H9 (cell line): Measurements from ENCODE around the gene C17orf58. TPM values are rescaled to one million over a fixed set of nuclear protein-coding genes. Genes with fewer than 3 reads are reported as not detected.

Experiments used
- DNase-seq: peaks from one replicate; pipeline ENCODE4 v3.0.0-alpha.2; 2017
- H2AFZ ChIP-seq: one replicate; pipeline ENCODE4 v1.6.1; 2013; ENCODE audit warnings: mild to moderate bottlenecking, low read length, control low read depth, moderate library complexity
- H2AK5ac ChIP-seq: 2 replicates; pipeline ENCODE4 v1.6.1; 2013; ENCODE audit warnings: low read length, control low read depth, mixed read lengths; ENCODE audit not compliant: insufficient read length
- H2BK120ac ChIP-seq: one replicate; pipeline ENCODE4 v1.6.1; 2013; ENCODE audit warnings: low read depth, mild to moderate bottlenecking, low read length, control low read depth, inconsistent platforms; ENCODE audit not compliant: poor library complexity, severe bottlenecking
- H2BK12ac ChIP-seq: 2 replicates; pipeline ENCODE4 v1.6.1; 2013; ENCODE audit warnings: low read length, control low read depth, mixed read lengths, low read depth; ENCODE audit not compliant: insufficient read length
- H2BK15ac ChIP-seq: 2 replicates; pipeline ENCODE4 v1.6.1; 2013; ENCODE audit warnings: low read depth, low read length, control low read depth
- H2BK20ac ChIP-seq: one replicate; pipeline ENCODE4 v1.6.1; 2013; ENCODE audit warnings: low read depth, mild to moderate bottlenecking, low read length, control low read depth, inconsistent platforms; ENCODE audit not compliant: poor library complexity, severe bottlenecking
- H2BK5ac ChIP-seq: 2 replicates; pipeline ENCODE4 v1.6.1; 2013; ENCODE audit warnings: low read length, control low read depth, mixed read lengths; ENCODE audit not compliant: insufficient read length
- H3K14ac ChIP-seq: 2 replicates; pipeline ENCODE4 v1.6.1; 2013; ENCODE audit warnings: low read length, control low read depth; ENCODE audit not compliant: insufficient read depth
- H3K18ac ChIP-seq: 2 replicates; pipeline ENCODE4 v1.6.1; 2013; ENCODE audit warnings: low read depth, mild to moderate bottlenecking, mixed read lengths, low read length, control low read depth; ENCODE audit not compliant: insufficient read length
- H3K23ac ChIP-seq: 2 replicates; pipeline ENCODE4 v1.6.1; 2013; ENCODE audit warnings: low read length, control low read depth, mixed read lengths, low read depth; ENCODE audit not compliant: insufficient read length
- H3K23me2 ChIP-seq: 2 replicates; pipeline ENCODE4 v1.6.1; 2013; ENCODE audit warnings: low read depth, mild to moderate bottlenecking, mixed read lengths, low read length, control low read depth; ENCODE audit not compliant: insufficient read length, poor library complexity, severe bottlenecking
- H3K27ac ChIP-seq: 2 replicates; pipeline ENCODE4 v1.5.1; 2013; ENCODE audit warnings: low read length, control low read depth, mixed read lengths, low read depth; ENCODE audit not compliant: insufficient read length
- H3K27me3 ChIP-seq: 2 replicates; pipeline ENCODE4 v1.6.1; 2013; ENCODE audit warnings: low read length, control low read depth, inconsistent platforms; ENCODE audit not compliant: insufficient read depth
- H3K4ac ChIP-seq: 2 replicates; pipeline ENCODE4 v1.6.1; 2013; ENCODE audit warnings: low read depth, mild to moderate bottlenecking, control low read depth, inconsistent platforms, low read length, moderate library complexity
- H3K4me1 ChIP-seq: 2 replicates; pipeline ENCODE4 v1.6.1; 2013; ENCODE audit warnings: low read length, control low read depth, inconsistent platforms; ENCODE audit not compliant: insufficient read depth
- H3K4me2 ChIP-seq: 2 replicates; pipeline ENCODE4 v1.6.1; 2013; ENCODE audit warnings: low read length, control low read depth, mixed read lengths; ENCODE audit not compliant: insufficient read length, insufficient read depth
- H3K56ac ChIP-seq: 2 replicates; pipeline ENCODE4 v1.6.1; 2013; ENCODE audit warnings: low read depth, mild to moderate bottlenecking, mixed read lengths, low read length, control low read depth; ENCODE audit not compliant: insufficient read length
- H3K79me1 ChIP-seq: 2 replicates; pipeline ENCODE4 v1.6.1; 2013; ENCODE audit warnings: low read depth, mild to moderate bottlenecking, moderate library complexity, low read length, control low read depth, inconsistent platforms; ENCODE audit not compliant: insufficient read depth, poor library complexity, severe bottlenecking
- H3K79me2 ChIP-seq: 2 replicates; pipeline ENCODE4 v1.6.1; 2013; ENCODE audit warnings: low read length, control low read depth, inconsistent platforms; ENCODE audit not compliant: insufficient read depth
- H3K9ac ChIP-seq: 2 replicates; pipeline ENCODE4 v1.6.1; 2013; ENCODE audit warnings: low read length, control low read depth, mixed read lengths; ENCODE audit not compliant: insufficient read length; ENCODE audit errors: extremely low read depth
- H3K9me3 ChIP-seq: one replicate; pipeline ENCODE4 v1.6.1; 2013; ENCODE audit warnings: low read depth, low read length, inconsistent platforms; ENCODE audit not compliant: control insufficient read depth
- H3T11ph ChIP-seq: one replicate; pipeline ENCODE4 v1.6.1; 2013; ENCODE audit warnings: mild to moderate bottlenecking, low read length, control low read depth, inconsistent platforms
- H4K20me1 ChIP-seq: one replicate; pipeline ENCODE4 v1.6.1; 2013; ENCODE audit not compliant: control insufficient read depth, insufficient read length, insufficient read depth
- H4K5ac ChIP-seq: 2 replicates; pipeline ENCODE4 v1.6.1; 2013; ENCODE audit warnings: low read depth, mild to moderate bottlenecking, mixed read lengths, low read length, control low read depth; ENCODE audit not compliant: insufficient read length
- H4K8ac ChIP-seq: replicated peaks from 2 replicates; pipeline ENCODE4 v1.6.1; 2013; ENCODE audit warnings: low read length, control low read depth, mixed read lengths, low read depth; ENCODE audit not compliant: insufficient read length
- H4K91ac ChIP-seq: 2 replicates; pipeline ENCODE4 v1.6.1; 2013; ENCODE audit warnings: low read depth, mild to moderate bottlenecking, moderate library complexity, mixed read lengths, low read length, control low read depth; ENCODE audit not compliant: insufficient read length
- H3K27ac Mint-ChIP-seq, 3 experiments: 2 replicates in 2 of 3; 3 replicates in 1 of 3; pipeline ENCODE4 v1.8.0; 2020 to 2021; ENCODE audit warnings: mixed read lengths in 3 of 3, mild to moderate bottlenecking in 1 of 3, moderate library complexity in 1 of 3
- H3K27me3 Mint-ChIP-seq: 2 replicates; pipeline ENCODE4 v1.8.0; 2021; ENCODE audit warnings: low read depth, mild to moderate bottlenecking, moderate library complexity, mixed read lengths
- H3K36me3 Mint-ChIP-seq, 3 experiments: 2 replicates in 2 of 3; 3 replicates in 1 of 3; pipeline ENCODE4 v1.8.0; 2020 to 2021; ENCODE audit warnings: low read depth in 3 of 3, mixed read lengths in 3 of 3; ENCODE audit not compliant: insufficient read depth in 1 of 3
- H3K4me1 Mint-ChIP-seq, 2 experiments: 2 replicates each; pipeline ENCODE4 v1.8.0; 2020; ENCODE audit warnings: mixed read lengths in 2 of 2
- H3K4me3 Mint-ChIP-seq, 2 experiments: 2 replicates in 1 of 2; 3 replicates in 1 of 2; pipeline ENCODE4 v1.8.0; 2020 to 2021; ENCODE audit warnings: mild to moderate bottlenecking in 2 of 2, mixed read lengths in 2 of 2, moderate library complexity in 1 of 2
- H3K9me3 Mint-ChIP-seq, 2 experiments: 2 replicates in 1 of 2; 3 replicates in 1 of 2; pipeline ENCODE4 v1.8.0; 2020; ENCODE audit warnings: mild to moderate bottlenecking in 2 of 2, mixed read lengths in 2 of 2, moderate library complexity in 1 of 2
- WGBS: extraction: QIAGEN DNeasy Blood & Tissue Kit; methylation state at CpG from one replicate; pipeline ENCODE4 v1.1.7; 2013; ENCODE audit warnings: missing lambda C conversion rate, low lambda C conversion rate, mixed read lengths; ENCODE audit not compliant: insufficient read length; ENCODE audit errors: extremely low coverage; 5-methylcytosine and 5-hydroxymethylcytosine counted together
- total RNA-seq: library from RNA; stranded (reverse); gene quantifications from 2 replicates; pipeline ENCODE4 v1.2.1, GENCODE V29; 2021
- TF ChIP-seq, protein P1 (sequence below): fragments of 200-600 bp; sonication (generic); conservative IDR thresholded peaks from 3 replicates; pipeline ENCODE4 v1.8.0; 2021; ENCODE audit warnings: antibody characterized with exemption, mild to moderate bottlenecking

The C17orf58 gene
- total RNA-seq, 1 experiment from 2014 or later: 12.3 TPM

DNA sequence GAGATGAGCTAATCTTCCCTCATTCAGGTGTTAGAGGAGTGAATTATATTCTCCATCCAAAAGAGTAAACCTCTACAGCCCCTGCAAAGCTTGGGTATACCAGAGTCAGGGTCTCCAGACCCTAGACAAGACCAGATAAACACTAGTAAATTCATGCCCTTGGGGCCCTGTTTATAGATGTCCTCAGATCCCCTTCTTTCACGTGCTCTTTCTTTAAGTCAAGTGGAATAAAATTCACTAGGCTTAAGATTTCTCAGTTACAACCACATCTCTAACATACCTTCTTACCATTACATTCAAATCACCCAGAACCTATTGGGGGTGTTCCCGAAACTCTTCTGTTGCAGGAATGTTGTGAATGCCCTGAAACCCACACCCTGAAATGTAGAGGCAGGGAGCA lies 2.2 kb upstream of the C17orf58 start:
- H4K91ac ChIP-seq: no peak overlapping the region
- no peak overlapping the region for H2AFZ ChIP-seq
- no peak overlapping the region for H3T11ph ChIP-seq
- H4K20me1 ChIP-seq: no peaks in the 10 kb centered on the region
- Mint-ChIP-seq H3K36me3 (no peaks in the 10 kb centered on the region; a peak in 1 of 7 replicates), H3K27me3 (peaks cover 40% of the 10 kb centered on the region), H3K4me1 (peaks cover 19 to 29% of the 10 kb centered on the region in 2 experiments), H3K9me3 (peaks cover 0 to 2% of the 10 kb centered on the region in 2 experiments; a peak in 1 of 5 replicates), H3K4me3 (peak overlapping the region in 1 of 2 experiments; percentile 29; a peak in 1 of 5 replicates), H3K27ac (no peak overlapping the region)
- no peak overlapping the region for H3K23ac ChIP-seq
- H3K79me1 ChIP-seq: no peaks in the 10 kb centered on the region
- no peaks in the 10 kb centered on the region for H3K9me3 ChIP-seq
- no peak overlapping the region for H3K4me2 ChIP-seq
- H3K18ac ChIP-seq: no peak overlapping the region
- WGBS: no CpG with 5 or more reads among the region's 2 CpGs
- no peak overlapping the region for H3K56ac ChIP-seq
- H4K5ac ChIP-seq: no peak overlapping the region
- H3K27ac ChIP-seq: no peak overlapping the region
- H2BK12ac ChIP-seq: no peak overlapping the region
- H3K27me3 ChIP-seq: peaks cover 6% of the 10 kb centered on the region; the same call in 1 of the 2 replicates
- peaks cover 4% of the 10 kb centered on the region; the same call in 1 of the 2 replicates for H3K4me1 ChIP-seq
- no peak overlapping the region for H4K8ac ChIP-seq
- no peak overlapping the region for H2AK5ac ChIP-seq
- no peak overlapping the region for H2BK20ac ChIP-seq
- peak; percentile 20 for DNase-seq
- no peak overlapping the region for H2BK5ac ChIP-seq
- no peaks in the 10 kb centered on the region for H3K79me2 ChIP-seq
- H3K23me2 ChIP-seq: peaks cover 11% of the 10 kb centered on the region
- H3K4ac ChIP-seq: no peak overlapping the region
- H3K14ac ChIP-seq: no peak overlapping the region
- H2BK120ac ChIP-seq: no peak overlapping the region
- no peak overlapping the region for H2BK15ac ChIP-seq
- TF ChIP-seq, protein P1, sequence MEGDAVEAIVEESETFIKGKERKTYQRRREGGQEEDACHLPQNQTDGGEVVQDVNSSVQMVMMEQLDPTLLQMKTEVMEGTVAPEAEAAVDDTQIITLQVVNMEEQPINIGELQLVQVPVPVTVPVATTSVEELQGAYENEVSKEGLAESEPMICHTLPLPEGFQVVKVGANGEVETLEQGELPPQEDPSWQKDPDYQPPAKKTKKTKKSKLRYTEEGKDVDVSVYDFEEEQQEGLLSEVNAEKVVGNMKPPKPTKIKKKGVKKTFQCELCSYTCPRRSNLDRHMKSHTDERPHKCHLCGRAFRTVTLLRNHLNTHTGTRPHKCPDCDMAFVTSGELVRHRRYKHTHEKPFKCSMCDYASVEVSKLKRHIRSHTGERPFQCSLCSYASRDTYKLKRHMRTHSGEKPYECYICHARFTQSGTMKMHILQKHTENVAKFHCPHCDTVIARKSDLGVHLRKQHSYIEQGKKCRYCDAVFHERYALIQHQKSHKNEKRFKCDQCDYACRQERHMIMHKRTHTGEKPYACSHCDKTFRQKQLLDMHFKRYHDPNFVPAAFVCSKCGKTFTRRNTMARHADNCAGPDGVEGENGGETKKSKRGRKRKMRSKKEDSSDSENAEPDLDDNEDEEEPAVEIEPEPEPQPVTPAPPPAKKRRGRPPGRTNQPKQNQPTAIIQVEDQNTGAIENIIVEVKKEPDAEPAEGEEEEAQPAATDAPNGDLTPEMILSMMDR: no peak
- H3K9ac ChIP-seq: no peak overlapping the region
